ENCODE results near the gene ANK2. TPM values are rescaled to one million over a fixed set of nuclear protein-coding genes. Genes with fewer than 3 reads are reported as not detected.

Gene ANK2
- total RNA-seq, 2 experiments from 2014 or later: 0.36 TPM; not detected in 1

DNA sequence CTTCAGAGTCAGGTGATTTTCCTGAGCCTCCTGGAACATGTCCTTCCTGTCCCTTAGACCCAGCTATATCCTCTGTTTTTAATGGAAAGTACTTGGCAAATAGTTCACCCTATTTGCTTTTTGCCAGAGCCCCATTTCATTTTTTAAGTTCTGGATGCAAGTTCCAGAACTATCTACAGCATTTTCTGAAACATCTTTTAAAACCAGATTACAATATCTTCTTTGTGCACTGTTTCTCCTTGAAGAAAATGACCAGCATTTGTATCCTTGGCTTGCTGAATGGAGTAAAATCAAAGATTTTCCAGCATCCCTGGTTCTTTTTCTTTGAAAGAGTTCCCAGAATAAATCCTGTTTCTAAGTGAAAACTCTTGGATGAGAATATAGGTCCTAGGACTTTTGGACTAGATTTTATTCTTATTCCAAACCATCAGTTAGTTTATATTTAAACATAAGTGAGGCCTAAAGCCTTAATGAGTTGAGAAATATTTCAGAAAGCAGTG, 224.3 kb downstream of the ANK2 start:
- H3K36me3 Mint-ChIP-seq (ENCODE audit: low read depth): no peaks in the 10 kb centered on the region
- H3K4me3 ChIP-seq (ENCODE audit: low read length): no peak overlapping the region
- H3K27me3 Mint-ChIP-seq: peaks cover 15% of the 10 kb centered on the region
- no peak overlapping the region for H3K4me3 Mint-ChIP-seq
- no peaks in the 10 kb centered on the region for H3K36me3 ChIP-seq (ENCODE audit: insufficient read depth, low read length)
- ChIA-PET POLR2A (no interaction called here), CTCF (no interaction called here)
- DNase-seq: no peak
- H3K27ac ChIP-seq (ENCODE audit: low read depth in 1 of 2, low read length in 2 of 2): no peak overlapping the region
- H3K27ac Mint-ChIP-seq: no peak overlapping the region
- H3K27me3 ChIP-seq (ENCODE audit: control insufficient read depth in 1 of 2, insufficient read depth in 2 of 2, low read length in 2 of 2): peaks cover 5 to 6% of the 10 kb centered on the region in 2 experiments
- no peak for ATAC-seq (ENCODE audit: poor library complexity)
- no peak for TF ChIP-seq CTCF (IDR thresholded peaks at IDR 0.05)
- H3K9me3 ChIP-seq (ENCODE audit: control insufficient read depth in 1 of 2, insufficient read depth in 1 of 2, low read length in 2 of 2): peaks cover 0 to 5% of the 10 kb centered on the region in 2 experiments
- no peaks in the 10 kb centered on the region for H3K4me1 ChIP-seq (ENCODE audit: insufficient read depth, low read length)
- H3K9me3 Mint-ChIP-seq: no peaks in the 10 kb centered on the region
- no peaks in the 10 kb centered on the region for H3K4me1 Mint-ChIP-seq (ENCODE audit: low read depth)
- intact Hi-C loops (cut with DNase I, micrococcal nuclease): no loop called here

DNA sequence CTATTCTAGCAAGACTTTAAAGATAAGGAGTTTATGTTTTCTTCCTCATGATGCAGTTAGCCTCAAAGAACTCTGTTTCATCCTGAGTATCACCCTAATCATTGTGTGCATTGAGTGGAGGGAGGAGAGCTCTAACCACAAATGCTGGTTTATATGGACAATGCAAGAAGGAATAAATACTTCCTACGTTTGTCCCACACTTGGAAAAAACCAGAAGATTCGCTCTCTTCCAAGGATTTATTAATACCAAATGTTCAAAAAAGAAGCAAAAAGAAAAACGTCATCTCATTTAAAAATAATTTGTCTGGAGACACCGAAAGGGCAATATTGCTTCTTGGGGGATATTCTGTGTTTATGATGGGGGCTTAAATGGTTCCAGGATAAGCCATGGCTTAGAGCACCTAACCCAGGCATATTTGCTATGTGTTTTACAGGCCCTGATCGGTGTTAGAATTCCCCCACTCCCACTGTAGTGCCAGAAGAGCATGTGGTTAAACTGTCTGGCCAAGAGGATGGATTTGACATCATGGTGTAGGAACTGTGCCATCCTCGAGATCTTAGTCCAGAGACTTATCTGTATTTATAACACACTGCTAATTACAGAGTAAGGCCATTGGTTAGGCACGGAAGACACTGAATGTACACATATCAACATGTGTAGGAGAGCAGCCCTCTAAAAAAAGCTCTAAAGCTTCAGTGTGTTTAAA, 227.2 kb downstream of the ANK2 start:
- Mint-ChIP-seq H3K27ac (no peak overlapping the region), H3K4me1 (ENCODE audit: low read depth) (no peaks in the 10 kb centered on the region), H3K9me3 (no peaks in the 10 kb centered on the region), H3K36me3 (ENCODE audit: low read depth) (no peaks in the 10 kb centered on the region), H3K27me3 (peaks cover 10% of the 10 kb centered on the region), H3K4me3 (no peak overlapping the region)
- TF ChIP-seq CTCF (IDR thresholded peaks at IDR 0.05): no peak
- ChIA-PET CTCF (no interaction called here), POLR2A (no interaction called here)
- no peak for DNase-seq
- Histone ChIP-seq H3K9me3 (ENCODE audit: control insufficient read depth in 1 of 2, insufficient read depth in 1 of 2, low read length in 2 of 2) (no peaks in the 10 kb centered on the region), H3K4me1 (ENCODE audit: insufficient read depth, low read length) (no peaks in the 10 kb centered on the region), H3K27ac (ENCODE audit: low read depth in 1 of 2, low read length in 2 of 2) (no peak overlapping the region), H3K36me3 (ENCODE audit: insufficient read depth, low read length) (no peaks in the 10 kb centered on the region), H3K4me3 (ENCODE audit: low read length) (no peak overlapping the region), H3K27me3 (ENCODE audit: control insufficient read depth in 1 of 2, insufficient read depth in 2 of 2, low read length in 2 of 2) (peaks cover 5 to 6% of the 10 kb centered on the region in 2 experiments)
- intact Hi-C loops (cut with DNase I, micrococcal nuclease): no loop called here
- no peak for ATAC-seq (ENCODE audit: poor library complexity)

- CTCF ChIA-PET: interaction anchor here (0.7 kb wide), 1 partner anchor 75 kb away, joined by 3 read pairs; no protein-coding TSS in a partner anchor
- H3K9me3 ChIP-seq (ENCODE audit: control insufficient read depth in 1 of 2, insufficient read depth in 1 of 2, low read length in 2 of 2): no peaks in the 10 kb centered on the region
- H3K9me3 Mint-ChIP-seq: no peaks in the 10 kb centered on the region
- no peaks in the 10 kb centered on the region for H3K4me1 Mint-ChIP-seq (ENCODE audit: low read depth)
- no peaks in the 10 kb centered on the region for H3K36me3 ChIP-seq (ENCODE audit: insufficient read depth, low read length)
- POLR2A ChIA-PET: no interaction called here
- intact Hi-C loops (cut with DNase I, micrococcal nuclease): no loop called here
- H3K4me1 ChIP-seq (ENCODE audit: insufficient read depth, low read length): no peaks in the 10 kb centered on the region
- DNase-seq (peak in 12 of 14 experiments; percentile 1 to 64 (median 18)), ATAC-seq (ENCODE audit: poor library complexity) (peak; percentile 44)
- H3K27ac ChIP-seq (ENCODE audit: low read depth in 1 of 2, low read length in 2 of 2): no peak overlapping the region
- no peaks in the 10 kb centered on the region for H3K36me3 Mint-ChIP-seq (ENCODE audit: low read depth)
- TF ChIP-seq CTCF (IDR thresholded peaks at IDR 0.05): peak; percentile 18
- no peak overlapping the region for H3K4me3 ChIP-seq (ENCODE audit: low read length)
- H3K27ac Mint-ChIP-seq: no peak overlapping the region
- H3K27me3 Mint-ChIP-seq: peaks cover 7% of the 10 kb centered on the region
- peaks cover 5 to 6% of the 10 kb centered on the region in 2 experiments for H3K27me3 ChIP-seq (ENCODE audit: control insufficient read depth in 1 of 2, insufficient read depth in 2 of 2, low read length in 2 of 2)
- H3K4me3 Mint-ChIP-seq: no peak overlapping the region
Measured at GRCh38 chr4:113278324-113278934, 229.0 kb downstream of the ANK2 start.

All from CD4-positive, alpha-beta T cell (primary cell).